Brain microvascular endothelial cell (primary cell): ENCODE results near the gene DYNLL1.
"Not testable (repeated sequence)": the region's sequence is repeated elsewhere in the genome, so short reads cannot be mapped to it uniquely, and the experiment has no call there.

ENCODE experiments used
- DNase-seq: peaks from one replicate; pipeline ENCODE4 v3.0.0-alpha.2; 2020
- H3K27ac ChIP-seq: fragments of 250-450 bp; sonication (Bioruptor Pico); 2 replicates; pipeline ENCODE4 v1.5.1; 2020; ENCODE audit warnings: mild to moderate bottlenecking, moderate library complexity
- H3K27me3 ChIP-seq: fragments of 250-450 bp; sonication (Bioruptor Pico); replicated peaks from 2 replicates; pipeline ENCODE4 v1.5.1; 2020; ENCODE audit warnings: mild to moderate bottlenecking
- H3K36me3 ChIP-seq: fragments of 250-450 bp; sonication (Bioruptor Pico); replicated peaks from 2 replicates; pipeline ENCODE4 v1.5.1; 2020; ENCODE audit warnings: mild to moderate bottlenecking
- H3K4me3 ChIP-seq: 2 replicates; pipeline ENCODE4 v1.5.1; 2011; ENCODE audit warnings: low read depth, mild to moderate bottlenecking, control low read depth, low read length, moderate library complexity
- in situ Hi-C: cut with HindIII; loops from 2 replicates; pipeline ENCODE4 v1.10.0; 2017; ENCODE audit warnings: low sequenced_read_pairs, low pct_ligation_motif_present
- TF ChIP-seq, protein P1 (sequence below): IDR thresholded peaks from 2 replicates; pipeline ENCODE4 v1.5.1; 2011; ENCODE audit warnings: low read depth, mild to moderate bottlenecking, moderate library complexity, low read length, control low read depth, inconsistent platforms; ENCODE audit errors: missing control alignments

Gene DYNLL1

DNA sequence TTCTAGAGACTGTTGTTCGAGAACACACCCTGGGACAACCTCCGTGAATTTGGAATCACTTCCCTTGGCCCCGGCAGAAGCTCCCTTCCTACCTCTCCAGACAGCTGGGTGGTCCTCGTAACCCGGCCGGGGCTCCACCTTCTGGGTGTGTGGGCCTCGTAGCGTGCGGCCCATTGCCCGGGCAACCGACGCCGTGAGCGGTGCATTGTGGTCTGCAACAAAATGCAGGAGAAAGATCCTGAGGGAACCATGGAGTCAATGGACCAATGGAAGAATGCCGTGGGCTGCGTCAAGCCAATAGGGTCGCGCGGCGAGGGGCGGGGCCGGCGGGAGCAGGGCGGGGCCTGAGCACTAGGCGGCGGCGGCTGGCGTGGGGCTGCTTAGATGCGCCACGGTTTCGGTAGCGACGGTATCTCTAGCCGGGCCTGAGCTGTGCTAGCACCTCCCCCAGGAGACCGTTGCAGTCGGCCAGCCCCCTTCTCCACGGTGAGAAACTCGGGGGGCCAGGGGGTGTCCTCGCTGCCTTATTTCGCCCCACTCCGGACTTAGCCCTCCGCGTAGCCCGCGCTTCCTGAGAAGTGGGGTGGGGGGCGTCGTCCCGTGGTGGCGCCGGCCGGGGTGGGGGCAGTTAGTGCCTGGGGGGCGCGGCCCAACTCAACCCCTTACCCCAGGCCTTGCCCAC, at the start of gene DYNLL1:
DYNLL1 (plus strand) TSS at position 383 of the 682 bp plus-strand sequence. CDS start 309 bp downstream, outside the sequence.
- TF ChIP-seq, protein P1, sequence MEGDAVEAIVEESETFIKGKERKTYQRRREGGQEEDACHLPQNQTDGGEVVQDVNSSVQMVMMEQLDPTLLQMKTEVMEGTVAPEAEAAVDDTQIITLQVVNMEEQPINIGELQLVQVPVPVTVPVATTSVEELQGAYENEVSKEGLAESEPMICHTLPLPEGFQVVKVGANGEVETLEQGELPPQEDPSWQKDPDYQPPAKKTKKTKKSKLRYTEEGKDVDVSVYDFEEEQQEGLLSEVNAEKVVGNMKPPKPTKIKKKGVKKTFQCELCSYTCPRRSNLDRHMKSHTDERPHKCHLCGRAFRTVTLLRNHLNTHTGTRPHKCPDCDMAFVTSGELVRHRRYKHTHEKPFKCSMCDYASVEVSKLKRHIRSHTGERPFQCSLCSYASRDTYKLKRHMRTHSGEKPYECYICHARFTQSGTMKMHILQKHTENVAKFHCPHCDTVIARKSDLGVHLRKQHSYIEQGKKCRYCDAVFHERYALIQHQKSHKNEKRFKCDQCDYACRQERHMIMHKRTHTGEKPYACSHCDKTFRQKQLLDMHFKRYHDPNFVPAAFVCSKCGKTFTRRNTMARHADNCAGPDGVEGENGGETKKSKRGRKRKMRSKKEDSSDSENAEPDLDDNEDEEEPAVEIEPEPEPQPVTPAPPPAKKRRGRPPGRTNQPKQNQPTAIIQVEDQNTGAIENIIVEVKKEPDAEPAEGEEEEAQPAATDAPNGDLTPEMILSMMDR, result no peak
- peak within 1 kb of the TSS; percentile 96 for H3K4me3 ChIP-seq
- DNase-seq, result peak; percentile 95
- in situ Hi-C loops, result no loop called here
- H3K27me3 ChIP-seq, result no peaks in the 10 kb centered on the region
- H3K36me3 ChIP-seq, result peaks cover 17% of the 10 kb centered on the region
- peak within 1 kb of the TSS; percentile 43 for H3K27ac ChIP-seq

DNA sequence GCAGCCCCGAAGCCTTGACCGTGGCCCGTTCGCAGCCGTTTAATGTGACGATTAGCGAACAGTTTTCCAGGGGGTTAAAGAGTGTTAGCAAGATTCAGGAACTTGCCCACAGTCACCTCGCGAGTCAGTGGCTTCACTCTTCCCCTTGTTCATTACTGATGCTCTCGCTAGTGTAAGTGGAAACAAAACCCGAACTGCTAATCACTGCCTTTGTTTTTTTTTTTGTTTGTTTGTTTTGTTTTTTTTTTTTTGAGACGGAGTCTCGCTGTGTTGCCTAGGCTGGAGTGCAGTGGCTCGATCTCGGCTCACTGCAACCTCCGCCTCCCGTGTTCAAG, 49.1 kb upstream of the DYNLL1 start:
- Histone ChIP-seq H3K4me3 (peak overlapping the region; percentile 99), H3K36me3 (peaks cover 16% of the 10 kb centered on the region), H3K27ac (peak overlapping the region; percentile 72)
- DNase-seq, H3K27me3 ChIP-seq, in situ Hi-C loops: not testable (repeated sequence)

- Histone ChIP-seq H3K27me3 (no peaks in the 10 kb centered on the region), H3K4me3 (no peak overlapping the region), H3K36me3 (peaks cover 18% of the 10 kb centered on the region), H3K27ac (no peak overlapping the region)
- DNase-seq, result no peak
- TF ChIP-seq, protein P1, result no peak
- in situ Hi-C loops, result no loop called here
Observed at GRCh38 chr12:120447992-120448391, 47.9 kb upstream of the DYNLL1 start.

- H3K27ac ChIP-seq, DNase-seq, in situ Hi-C loops, H3K27me3 ChIP-seq, H3K4me3 ChIP-seq: not testable (repeated sequence)
- peaks cover 38% of the 10 kb centered on the region for H3K36me3 ChIP-seq
Observed at GRCh38 chr12:120452524-120452923, 43.4 kb upstream of the DYNLL1 start.

DNA sequence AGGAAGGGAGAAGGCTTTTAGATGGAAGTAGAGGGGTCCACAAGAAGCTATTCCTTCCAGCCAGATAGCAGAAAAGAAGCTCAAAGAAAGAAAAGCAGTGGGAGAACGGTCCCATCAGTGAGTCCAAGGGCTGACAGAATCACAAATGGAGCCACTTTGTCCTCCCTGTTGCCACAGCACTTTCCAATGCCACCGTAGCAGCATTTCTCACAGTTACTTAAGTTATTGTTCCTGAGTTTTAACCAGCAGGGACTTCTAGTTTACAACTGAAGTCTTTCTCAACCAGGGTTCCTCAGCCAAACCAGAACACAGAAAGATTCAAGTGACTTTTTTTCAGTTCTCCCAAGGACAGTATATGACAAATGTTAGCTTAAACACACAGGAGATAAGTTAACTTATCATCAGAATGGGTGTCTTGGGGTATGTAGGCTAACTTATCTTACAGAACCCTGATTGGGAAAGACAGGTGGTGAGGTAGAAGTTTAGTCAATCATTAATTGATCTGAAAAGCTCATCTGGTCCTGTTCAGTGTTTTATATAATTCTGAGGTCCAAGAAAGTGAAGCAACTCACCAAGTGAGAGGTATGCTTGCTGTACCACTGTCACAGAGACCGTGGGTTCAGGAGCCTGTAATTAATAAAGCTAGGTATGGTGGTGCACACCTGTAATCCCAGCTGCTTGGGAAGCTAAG, 42.7 kb upstream of the DYNLL1 start:
- TF ChIP-seq, protein P1, result no peak
- in situ Hi-C loops, result no loop called here
- H3K27ac ChIP-seq, result no peak overlapping the region
- no peaks in the 10 kb centered on the region for H3K27me3 ChIP-seq
- no peak overlapping the region for H3K4me3 ChIP-seq
- H3K36me3 ChIP-seq, result peaks cover 38% of the 10 kb centered on the region
- no peak for DNase-seq

- peaks cover 45% of the 10 kb centered on the region for H3K36me3 ChIP-seq
- no peak for DNase-seq
- H3K27me3 ChIP-seq, result no peaks in the 10 kb centered on the region
- TF ChIP-seq, protein P1, result peak; percentile 78
- H3K4me3 ChIP-seq, result no peak overlapping the region
- no peak overlapping the region for H3K27ac ChIP-seq
- in situ Hi-C loops, result no loop called here
Observed at GRCh38 chr12:120453977-120454376, 41.9 kb upstream of the DYNLL1 start.

DNA sequence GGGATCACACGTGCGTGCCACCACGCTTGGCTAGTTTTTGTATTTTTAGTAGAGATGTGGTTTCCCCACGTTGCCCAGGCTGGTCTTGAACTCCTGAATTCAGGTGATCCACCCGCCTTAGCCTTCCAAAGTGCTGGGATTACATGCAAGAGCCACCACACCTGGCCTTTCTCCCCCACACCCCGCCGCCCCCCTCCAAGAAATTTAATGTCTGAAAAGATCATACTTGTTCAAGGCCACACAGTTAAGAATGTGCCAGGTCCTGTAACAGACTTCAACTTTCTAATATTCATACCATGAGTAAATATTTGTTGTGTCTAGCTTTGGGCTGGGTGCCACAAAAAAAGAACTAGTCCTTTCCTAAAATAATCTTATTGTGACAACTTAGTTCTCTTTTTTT, 40.6 kb upstream of the DYNLL1 start:
- TF ChIP-seq, protein P1, result no peak
- Histone ChIP-seq H3K4me3 (no peak overlapping the region), H3K27me3 (no peaks in the 10 kb centered on the region), H3K27ac (no peak overlapping the region), H3K36me3 (peaks cover 54% of the 10 kb centered on the region)
- no peak for DNase-seq
- in situ Hi-C loops, result no loop called here
